OCI-LY7 (cell line): Measurements from ENCODE around the gene SFTPA2. TPM values are rescaled to one million over a fixed set of nuclear protein-coding genes. Genes with fewer than 3 reads are reported as not detected.
"Not testable (repeated sequence)": the region's sequence is repeated elsewhere in the genome, so short reads cannot be mapped to it uniquely, and the experiment has no call there.

ENCODE experiments used
- BruUV-seq: library from RNA; stranded (reverse); fragments of 400-500 nt; replicated peaks from 2 replicates; lab custom pipeline; 2021; lab: Mats Ljungman, UMichigan
- CTCF ChIA-PET: fragments of 300-600 bp; sonication (Branson Sonifier 250); formaldehyde crosslinking; loops from one replicate; lab custom pipeline; 2022; ENCODE audit warnings: antibody characterized with exemption; ENCODE audit not compliant: unreplicated experiment; lab: Charles Lee
- POLR2A ChIA-PET: fragments of 300-600 bp; sonication (Branson Sonifier 250); formaldehyde crosslinking; loops from one replicate; lab custom pipeline; 2022; ENCODE audit warnings: antibody characterized with exemption; lab: Charles Lee
- DNase-seq: peaks from one replicate; pipeline ENCODE4 v3.0.0-alpha.2; 2015; ENCODE audit warnings: low spot score
- H2AFZ ChIP-seq: fragments of 200-600 bp; sonication (generic), shearing (Covaris generic); 2 replicates; pipeline ENCODE4 v1.6.1; 2014; ENCODE audit warnings: mild to moderate bottlenecking, antibody characterized with exemption, low read length, moderate library complexity
- H3K27ac ChIP-seq: fragments of 200-600 bp; sonication (generic); 2 replicates; pipeline ENCODE4 v1.5.1; 2014; ENCODE audit warnings: mixed run types, low read depth, mild to moderate bottlenecking, moderate library complexity, low read length, inconsistent platforms; ENCODE audit not compliant: poor library complexity, severe bottlenecking
- H3K36me3 ChIP-seq: fragments of 200-600 bp; sonication (generic); 2 replicates; pipeline ENCODE4 v1.6.1; 2014; ENCODE audit warnings: mild to moderate bottlenecking, antibody characterized with exemption, low read length, moderate library complexity, mixed read lengths; ENCODE audit not compliant: insufficient read depth
- H3K4me1 ChIP-seq: fragments of 200-600 bp; sonication (generic); 2 replicates; pipeline ENCODE4 v1.5.1; 2014; ENCODE audit warnings: mild to moderate bottlenecking, low read length; ENCODE audit not compliant: insufficient read depth, poor library complexity, severe bottlenecking
- H3K4me2 ChIP-seq: fragments of 200-600 bp; sonication (generic); 2 replicates; pipeline ENCODE4 v1.6.1; 2014; ENCODE audit warnings: mild to moderate bottlenecking, low read length
- H3K4me3 ChIP-seq: fragments of 200-600 bp; sonication (generic); 2 replicates; pipeline ENCODE4 v1.5.1; 2014; ENCODE audit warnings: mild to moderate bottlenecking, low read depth, low read length; ENCODE audit not compliant: poor library complexity, severe bottlenecking
- H3K79me2 ChIP-seq: fragments of 200-600 bp; sonication (generic); 2 replicates; pipeline ENCODE4 v1.6.1; 2016; ENCODE audit warnings: low read depth, mild to moderate bottlenecking, low read length, moderate library complexity, mixed read lengths; ENCODE audit not compliant: insufficient read depth
- H3K9me2 ChIP-seq: fragments of 200-600 bp; sonication (generic); 2 replicates; pipeline ENCODE4 v1.6.1; 2016; ENCODE audit warnings: mild to moderate bottlenecking, low read length, mixed read lengths; ENCODE audit not compliant: insufficient read depth
- H3K9me3 ChIP-seq: fragments of 200-600 bp; sonication (generic); 2 replicates; pipeline ENCODE4 v1.6.1; 2014; ENCODE audit warnings: mild to moderate bottlenecking, mixed run types, low read length, mixed read lengths
- H4K20me1 ChIP-seq: fragments of 200-600 bp; sonication (generic); 2 replicates; pipeline ENCODE4 v1.6.1; 2014; ENCODE audit warnings: mild to moderate bottlenecking, antibody characterized with exemption, low read length, moderate library complexity, mixed read lengths; ENCODE audit not compliant: insufficient read depth
- CTCF ChIP-seq: fragments of 200-600 bp; sonication (generic); conservative IDR thresholded peaks from 2 replicates; pipeline ENCODE4 v1.5.1; 2014; ENCODE audit warnings: mild to moderate bottlenecking, antibody characterized with exemption, low read length, moderate library complexity, mixed read lengths
- EZH2phosphoT487 ChIP-seq: fragments of 200-600 bp; sonication (generic); IDR thresholded peaks from 2 replicates; pipeline ENCODE4 v1.6.1; 2018; ENCODE audit warnings: low read depth, borderline replicate concordance, mild to moderate bottlenecking, mixed run types, antibody characterized with exemption, low read length, moderate library complexity, mixed read lengths
- intact Hi-C: fragments of 100-400 bp; cut with micrococcal nuclease; formaldehyde crosslinking; loops from one replicate; pipeline ENCODE4 v1.10.0; 2022; ENCODE audit not compliant: unreplicated experiment
- total RNA-seq, 2 experiments: library from RNA; depleted of rRNA in 1 of 2; stranded (reverse); fragments of >200 nt in 1 of 2; shearing (Covaris generic) in 1 of 2; gene quantifications; 2 replicates each; pipeline ENCODE4 v1.2.3, GENCODE V29; 2014 to 2022

The SFTPA2 gene
- total RNA-seq, 2 experiments from 2014 or later = not detected

GRCh38 chr10:79552143-79552542 is 8.1 kb downstream of the SFTPA2 start:
- TF ChIP-seq EZH2phosphoT487 (no peak), CTCF (no peak)
- Histone ChIP-seq H3K79me2 (no peaks in the 10 kb centered on the region), H4K20me1 (no peaks in the 10 kb centered on the region), H3K4me2 (no peak overlapping the region), H3K9me2 (no peaks in the 10 kb centered on the region), H3K36me3 (no peaks in the 10 kb centered on the region), H2AFZ (no peak overlapping the region), H3K9me3 (no peaks in the 10 kb centered on the region), H3K27ac (no peak overlapping the region), H3K4me1 (no peaks in the 10 kb centered on the region), H3K4me3 (no peak overlapping the region)
- POLR2A ChIA-PET = no interaction called here
- CTCF ChIA-PET = no interaction called here
- intact Hi-C loops = no loop called here
- DNase-seq = no peak
- no TSS peak for BruUV-seq

- Histone ChIP-seq H3K4me3 (no peak overlapping the region), H3K9me2 (no peaks in the 10 kb centered on the region), H3K4me1 (no peaks in the 10 kb centered on the region), H3K27ac (no peak overlapping the region), H3K36me3 (no peaks in the 10 kb centered on the region), H3K79me2 (no peaks in the 10 kb centered on the region), H3K9me3 (no peaks in the 10 kb centered on the region), H3K4me2 (no peak overlapping the region), H2AFZ (no peak overlapping the region), H4K20me1 (no peaks in the 10 kb centered on the region)
- BruUV-seq = no TSS peak
- intact Hi-C loops = no loop called here
- POLR2A ChIA-PET = no interaction called here
- CTCF ChIA-PET = no interaction called here
- TF ChIP-seq CTCF (no peak), EZH2phosphoT487 (no peak)
- no peak for DNase-seq
Measured at GRCh38 chr10:79547973-79548372, 12.2 kb downstream of the SFTPA2 start.

GRCh38 chr10:79547128-79547527 is 13.1 kb downstream of the SFTPA2 start:
- DNase-seq, H3K9me2 ChIP-seq, H3K9me3 ChIP-seq, H2AFZ ChIP-seq, POLR2A ChIA-PET, BruUV-seq, H3K4me1 ChIP-seq, H3K79me2 ChIP-seq, intact Hi-C loops, H3K27ac ChIP-seq, H3K4me3 ChIP-seq, H3K36me3 ChIP-seq, H3K4me2 ChIP-seq, CTCF ChIA-PET, H4K20me1 ChIP-seq: not testable (repeated sequence)

- H3K4me1 ChIP-seq, H3K36me3 ChIP-seq, H3K79me2 ChIP-seq, BruUV-seq, H3K4me3 ChIP-seq, CTCF ChIA-PET, H3K4me2 ChIP-seq, H3K27ac ChIP-seq, H2AFZ ChIP-seq, H3K9me3 ChIP-seq, H3K9me2 ChIP-seq, intact Hi-C loops, DNase-seq, H4K20me1 ChIP-seq: not testable (repeated sequence)
- POLR2A ChIA-PET = interaction anchor here (0.9 kb wide), 1 partner anchor 436 kb away, joined by 3 read pairs; no protein-coding TSS in a partner anchor
Measured at GRCh38 chr10:79544926-79545659, 15.1 kb downstream of the SFTPA2 start.

- H4K20me1 ChIP-seq, H3K36me3 ChIP-seq, CTCF ChIA-PET, POLR2A ChIA-PET, intact Hi-C loops, H2AFZ ChIP-seq, H3K4me1 ChIP-seq, H3K27ac ChIP-seq, H3K79me2 ChIP-seq, H3K9me3 ChIP-seq, DNase-seq, H3K4me2 ChIP-seq, H3K9me2 ChIP-seq, H3K4me3 ChIP-seq, BruUV-seq: not testable (repeated sequence)
Measured at GRCh38 chr10:79544408-79544807, 15.8 kb downstream of the SFTPA2 start.
